Measurements from ENCODE around the gene CSH1.
"Not testable (repeated sequence)": the region's sequence is repeated elsewhere in the genome, so short reads cannot be mapped to it uniquely, and the experiment has no call there.

The CSH1 gene

GRCh38 chr17:63928172-63928666 is 31.8 kb upstream of the CSH1 start:
- DNase-seq, result no peak

GRCh38 chr17:63927464-63928171 is 31.2 kb upstream of the CSH1 start:
- DNase-seq, result no peak

GRCh38 chr17:63926164-63926563 is 29.8 kb upstream of the CSH1 start:
- DNase-seq, result no peak

- no peak for DNase-seq
Observed at GRCh38 chr17:63925615-63926014, 29.2 kb upstream of the CSH1 start.

GRCh38 chr17:63922402-63922801 is 26.0 kb upstream of the CSH1 start:
- DNase-seq, result not testable (repeated sequence)

GRCh38 chr17:63920779-63921178 is 24.4 kb upstream of the CSH1 start:
- not testable (repeated sequence) for DNase-seq

GRCh38 chr17:63920050-63920449 is 23.7 kb upstream of the CSH1 start:
- DNase-seq, result not testable (repeated sequence)

- peak; percentile 42 for DNase-seq
Observed at GRCh38 chr17:63919311-63919723, 22.9 kb upstream of the CSH1 start.

- DNase-seq, result not testable (repeated sequence)
Observed at GRCh38 chr17:63918789-63919305, 22.5 kb upstream of the CSH1 start, which contains the start of gene GH1. Gene GH1, minus strand, starts transcription at chr17:63918839. Its CDS starts 63 bp downstream, at chr17:63918776.

GRCh38 chr17:63918305-63918704 is 21.9 kb upstream of the CSH1 start:
- DNase-seq, result no peak

- no peak for DNase-seq
Observed at GRCh38 chr17:63917646-63918045, 21.3 kb upstream of the CSH1 start.

GRCh38 chr17:63917206-63917605 is 20.8 kb upstream of the CSH1 start:
- not testable (repeated sequence) for DNase-seq

- DNase-seq, result no peak
Observed at GRCh38 chr17:63916566-63917185, 20.3 kb upstream of the CSH1 start.

- DNase-seq, result not testable (repeated sequence)
Observed at GRCh38 chr17:63915753-63916152, 19.4 kb upstream of the CSH1 start.

- DNase-seq, result no peak
Observed at GRCh38 chr17:63914471-63914870, 18.1 kb upstream of the CSH1 start.

GRCh38 chr17:63911657-63912100 is 15.3 kb upstream of the CSH1 start:
- peak; percentile 10 for DNase-seq

GRCh38 chr17:63911041-63911635 is 14.8 kb upstream of the CSH1 start, which contains the start of gene CSHL1:
Gene CSHL1, minus strand, starts transcription at chr17:63911258. Its CDS starts 62 bp downstream, at chr17:63911196.
- no peak for DNase-seq

- no peak for DNase-seq
Observed at GRCh38 chr17:63910096-63910495, 13.7 kb upstream of the CSH1 start.

- DNase-seq, result not testable (repeated sequence)
Observed at GRCh38 chr17:63909586-63909985, 13.2 kb upstream of the CSH1 start.

GRCh38 chr17:63907161-63907778 is 10.9 kb upstream of the CSH1 start:
- DNase-seq, result not testable (repeated sequence)

GRCh38 chr17:63904796-63905195 is 8.4 kb upstream of the CSH1 start:
- not testable (repeated sequence) for DNase-seq

GRCh38 chr17:63903787-63904201 is 7.4 kb upstream of the CSH1 start:
- not testable (repeated sequence) for DNase-seq

GRCh38 chr17:63901971-63902370 is 5.6 kb upstream of the CSH1 start:
- not testable (repeated sequence) for DNase-seq

All from inflammatory macrophage treated with lipopolysaccharide for 4 hours (primary cell).